Left colon (tissue), 2 donors: ENCODE results near the gene KAT6B. TPM values are rescaled to one million over a fixed set of nuclear protein-coding genes. Genes with fewer than 3 reads are reported as not detected.

Experiments used
- ATAC-seq: fragments of 200-7000 bp; cut with Tn5 transposase; one replicate; pipeline ENCODE4 v1.9.1; 2020; ENCODE audit warnings: mild to moderate bottlenecking, moderate library complexity
- DNase-seq, 2 donors: peaks; one replicate each; pipeline ENCODE4 v3.0.0-alpha.2; 2020
- intact Hi-C, 2 donors: fragments of 100-400 bp; cut with DNase I in 1 of 2; cut with micrococcal nuclease in 1 of 2; formaldehyde crosslinking; loops; one replicate each; pipeline versions ENCODE4 v1.11.2 to v1.14.0; 2022; cut with DNase I, micrococcal nuclease
- total RNA-seq, 2 donors: library from RNA; stranded (reverse); fragmentation: NEBNext Ultra II Directional; extraction: Animal tissue kit (Norgen Biotek cat#: 25700); gene quantifications; one replicate each; pipeline ENCODE4 v1.2.1, GENCODE V29; 2021
- donor health status: DM: no; HTN: no; CAD: no.
- donor health status: DM: yes; HTN: yes; CAD: no.

The KAT6B gene
- total RNA-seq, 2 donors from 2014 or later: 26.6 to 30.7 TPM

- intact Hi-C loops: no loop called here
- ATAC-seq (no peak), DNase-seq (no peak)
Measured at GRCh38 chr10:75015442-75015841, 189.0 kb downstream of the KAT6B start.

GRCh38 chr10:75016325-75016724, 189.9 kb downstream of the KAT6B start:
- intact Hi-C loops: no loop called here
- no peak for DNase-seq
- ATAC-seq: no peak

- intact Hi-C loops: no loop called here
- DNase-seq (no peak), ATAC-seq (no peak)
Measured at GRCh38 chr10:75018251-75018650, 191.9 kb downstream of the KAT6B start.

GRCh38 chr10:75018686-75019307, 192.4 kb downstream of the KAT6B start:
- intact Hi-C loops: no loop called here
- ATAC-seq (no peak), DNase-seq (no peak)

GRCh38 chr10:75019370-75019769, 193.0 kb downstream of the KAT6B start:
- DNase-seq: no peak
- ATAC-seq: no peak
- intact Hi-C loops: no loop called here

- no peak for ATAC-seq
- DNase-seq: no peak
- intact Hi-C loops: loop anchor here in 1 of 2 donors (5.0 kb wide), 1 partner anchor 753 kb away; no protein-coding TSS in a partner anchor
Measured at GRCh38 chr10:75020168-75020567, 193.8 kb downstream of the KAT6B start.

- intact Hi-C loops: loop anchor here in 1 of 2 donors (5.0 kb wide), 1 partner anchor 754 kb away; no protein-coding TSS in a partner anchor
- ATAC-seq (peak; percentile 87), DNase-seq (peak in 1 of 2 donors; percentile 31)
Measured at GRCh38 chr10:75021379-75022249, 195.2 kb downstream of the KAT6B start.

GRCh38 chr10:75023074-75023473, 196.7 kb downstream of the KAT6B start:
- intact Hi-C loops: loop anchor here in 1 of 2 donors (5.0 kb wide), 1 partner anchor 756 kb away; no protein-coding TSS in a partner anchor

GRCh38 chr10:75024971-75025523, 198.6 kb downstream of the KAT6B start:
- intact Hi-C loops: loop anchor here in 1 of 2 donors (5.0 kb wide), 1 partner anchor 758 kb away; no protein-coding TSS in a partner anchor
- DNase-seq: no peak
- no peak for ATAC-seq

More at GRCh38 chr10:75023074-75023473, 196.7 kb downstream of the KAT6B start:
- ATAC-seq (no peak), DNase-seq (no peak)

- ATAC-seq: no peak
- intact Hi-C loops: no loop called here
- DNase-seq: no peak
Measured at GRCh38 chr10:75028049-75028448, 201.6 kb downstream of the KAT6B start.

- DNase-seq (no peak), ATAC-seq (no peak)
- intact Hi-C loops: no loop called here
Measured at GRCh38 chr10:75028748-75029147, 202.3 kb downstream of the KAT6B start.

GRCh38 chr10:75029420-75029819, 203.0 kb downstream of the KAT6B start:
- DNase-seq (no peak), ATAC-seq (no peak)
- intact Hi-C loops: no loop called here

GRCh38 chr10:75029857-75030256, 203.5 kb downstream of the KAT6B start:
- no peak for ATAC-seq
- peak in 1 of 2 donors; percentile 9 for DNase-seq

GRCh38 chr10:75030371-75030770, 204.0 kb downstream of the KAT6B start:
- no peak for ATAC-seq
- intact Hi-C loops: no loop called here
- DNase-seq: no peak

More at GRCh38 chr10:75029857-75030256, 203.5 kb downstream of the KAT6B start:
- intact Hi-C loops: no loop called here

GRCh38 chr10:75032119-75032518, 205.7 kb downstream of the KAT6B start:
- no peak for ATAC-seq
- intact Hi-C loops: no loop called here
- no peak for DNase-seq

GRCh38 chr10:75032813-75033212, 206.4 kb downstream of the KAT6B start:
- no peak for DNase-seq
- ATAC-seq: no peak
- intact Hi-C loops: no loop called here

- no peak for ATAC-seq
- DNase-seq: no peak
- intact Hi-C loops: no loop called here
Measured at GRCh38 chr10:75033399-75034130, 207.2 kb downstream of the KAT6B start.

GRCh38 chr10:75034131-75034512, 207.7 kb downstream of the KAT6B start:
- no peak for ATAC-seq
- intact Hi-C loops: no loop called here
- no peak for DNase-seq

GRCh38 chr10:75034714-75035258, 208.4 kb downstream of the KAT6B start:
- ATAC-seq (no peak), DNase-seq (no peak)
- intact Hi-C loops: no loop called here
